Heart left ventricle (tissue), 13 donors: ENCODE results near the gene DUSP11.

ENCODE experiments used
- CTCF ChIP-seq, 12 donors: fragments of 200-600 bp; sonication (generic) in 4 of 12; IDR thresholded peaks; one replicate each; pipeline versions ENCODE4 v1.5.0 to v1.8.0; 2018 to 2022; ENCODE audit warnings: antibody characterized with exemption in 12 of 12, mild to moderate bottlenecking in 5 of 12
- POLR2A ChIP-seq, 2 donors: fragments of 450-650 bp; IDR thresholded peaks; one replicate each; pipeline ENCODE4 v1.6.1; 2017; ENCODE audit warnings: antibody characterized with exemption in 2 of 2, mild to moderate bottlenecking in 2 of 2, moderate library complexity in 2 of 2
- donor health status: ischemic (EF 13 %, LVEDD 7.1; RV severe dilation, severe dysfunction).
- donor health status: DM: no; HTN: yes; CAD: no.
- donor health status: DM: no; HTN: no; CAD: no.
- donor health status: ischemic (EF 25% LVEDD 6.9; RV normal size, moderate dysfunction).
- donor health status: ischemic (EF 25% LVEDD 5.7; RV mildly dilated, moderate dysfunction).
- donor health status: ischemic (EF 35%, LVEDD 5.7; RV mildly dilated, moderate dysfunction).
- donor health status: nonischemic (EF 11% LVEDD 7.7; RV severe dilation, severe dysfunction).
- donor health status: DM: yes; HTN: yes; CAD: no.
- donor health status: PGD.
- donor health status: ischemic (EF 29% LVEDD 5.4; RV normal size, mild dysfunction).
- donor health status: nonischemic (EF 23%, LVEDD 6.1; RV moderate dilation, normal function).

- TF ChIP-seq CTCF (IDR thresholded peaks at IDR 0.05): no peak
- no peak for TF ChIP-seq POLR2A (IDR thresholded peaks at IDR 0.05)
Measured at GRCh38 chr2:73822991-73823390, 43.1 kb upstream of the DUSP11 start.
